OCI-LY7 (cell line): ENCODE data around the gene NCAN.

Experiments used
- CTCF ChIP-seq: fragments of 200-600 bp; sonication (generic); conservative IDR thresholded peaks from 2 replicates; pipeline ENCODE4 v1.5.1; 2014; ENCODE audit warnings: mild to moderate bottlenecking, antibody characterized with exemption, low read length, moderate library complexity, mixed read lengths
- EZH2phosphoT487 ChIP-seq: fragments of 200-600 bp; sonication (generic); IDR thresholded peaks from 2 replicates; pipeline ENCODE4 v1.6.1; 2018; ENCODE audit warnings: low read depth, borderline replicate concordance, mild to moderate bottlenecking, mixed run types, antibody characterized with exemption, low read length, moderate library complexity, mixed read lengths

- TF ChIP-seq CTCF (no peak), EZH2phosphoT487 (no peak)
Observed at GRCh38 chr19:19167612-19168011, 44.1 kb upstream of the NCAN start.
